HepG2 (cell line): ENCODE measurements around the gene LRRN3. TPM values are rescaled to one million over a fixed set of nuclear protein-coding genes. Genes with fewer than 3 reads are reported as not detected.

ENCODE experiments used
- HIC2 ChIP-seq: sonication (generic); formaldehyde crosslinking; IDR thresholded peaks from 2 replicates; pipeline ENCODE4 v1.9.0; 2022; ENCODE audit warnings: low read depth, missing genetic modification reagents
- polyA plus RNA-seq, 8 experiments: library from polyadenylated mRNA; depleted of rRNA in 3 of 8; stranded (reverse) in 7 of 8; unstranded in 1 of 8; fragments of >200 nt; fragmentation: Illumina TruSeq in 4 of 8; extraction: Trizol in 4 of 8; gene quantifications; 2 replicates each; pipeline versions ENCODE4 v1.2.1 to v1.2.3, GENCODE V29; 2011 to 2016; ENCODE audit warnings: low read depth in 4 of 8, missing spikeins in 1 of 8, mixed read lengths in 1 of 8; ENCODE audit not compliant: insufficient read depth in 1 of 8
- total RNA-seq, 5 experiments: library from RNA; depleted of rRNA; stranded (reverse); fragments of >200 nt; fragmentation: Illumina TruSeq; extraction: Trizol; gene quantifications; 2 replicates each; pipeline ENCODE4 v1.2.3, GENCODE V29; 2016; ENCODE audit warnings: low read depth in 1 of 5

Gene LRRN3
- total and polyA plus RNA-seq, 2 of the 13 experiments (the other 11 are each of a cell fraction or from before 2014, with no cell fraction given): 0.07 TPM; not detected in 1

GRCh38 chr7:111174510-111174909, 83.6 kb downstream of the LRRN3 start (continued):
- no peak for TF ChIP-seq HIC2 (CRISPR knock-in tag)
